DOHH2 (cell line): Measurements from ENCODE around the gene VCL.

Experiments
- H3F3A ChIP-seq: fragments of 200-600 bp; sonication (generic), shearing (Covaris generic); 2 replicates; pipeline ENCODE4 v1.6.0; 2016; ENCODE audit warnings: antibody characterized with exemption, mild to moderate bottlenecking; ENCODE audit not compliant: control insufficient read depth, insufficient read depth
- H3K27ac ChIP-seq: fragments of 200-600 bp; sonication (generic); 2 replicates; pipeline ENCODE4 v1.5.1; 2014; ENCODE audit warnings: low read depth, mild to moderate bottlenecking, low read length, moderate library complexity
- H3K27me3 ChIP-seq: fragments of 200-600 bp; sonication (generic); 2 replicates; pipeline ENCODE4 v1.6.1; 2014; ENCODE audit warnings: mild to moderate bottlenecking, low read length, mixed read lengths; ENCODE audit not compliant: control insufficient read depth
- H3K36me3 ChIP-seq: fragments of 200-600 bp; sonication (generic); 2 replicates; pipeline ENCODE4 v1.6.1; 2014; ENCODE audit warnings: mild to moderate bottlenecking, low read length, moderate library complexity, mixed read lengths; ENCODE audit not compliant: control insufficient read depth
- H3K4me1 ChIP-seq: fragments of 200-600 bp; sonication (generic); 2 replicates; pipeline ENCODE4 v1.6.1; 2014; ENCODE audit warnings: mild to moderate bottlenecking, low read length, mixed read lengths; ENCODE audit not compliant: control insufficient read depth
- H3K4me2 ChIP-seq: fragments of 200-600 bp; sonication (generic); 2 replicates; pipeline ENCODE4 v1.6.0; 2014; ENCODE audit warnings: mild to moderate bottlenecking, low read length, moderate library complexity
- H3K4me3 ChIP-seq: fragments of 200-600 bp; sonication (generic); 2 replicates; pipeline ENCODE4 v1.5.1; 2014; ENCODE audit warnings: mild to moderate bottlenecking, low read length, mixed read lengths
- H3K79me2 ChIP-seq: fragments of 200-600 bp; sonication (generic); 2 replicates; pipeline ENCODE4 v1.6.1; 2014; ENCODE audit warnings: mild to moderate bottlenecking, low read length, mixed read lengths; ENCODE audit not compliant: control insufficient read depth
- H3K9me2 ChIP-seq: fragments of 200-600 bp; sonication (generic); replicated peaks from 2 replicates; pipeline ENCODE4 v1.6.1; 2014; ENCODE audit warnings: mild to moderate bottlenecking, low read length, mixed read lengths; ENCODE audit not compliant: control insufficient read depth
- H3K9me3 ChIP-seq: fragments of 200-600 bp; sonication (generic); 2 replicates; pipeline ENCODE4 v1.6.1; 2014; ENCODE audit warnings: antibody characterized with exemption, low read length, mixed read lengths; ENCODE audit not compliant: control insufficient read depth, insufficient read depth
- H4K20me1 ChIP-seq: fragments of 200-600 bp; sonication (generic); 2 replicates; pipeline ENCODE4 v1.6.0; 2014; ENCODE audit warnings: low read depth, mild to moderate bottlenecking, antibody characterized with exemption, low read length, moderate library complexity; ENCODE audit not compliant: control insufficient read depth, insufficient read depth
- EZH2phosphoT487 ChIP-seq: fragments of 200-600 bp; sonication (generic); IDR thresholded peaks from 2 replicates; pipeline ENCODE4 v1.6.1; 2017; ENCODE audit warnings: borderline replicate concordance, mild to moderate bottlenecking, antibody characterized with exemption, low read length, moderate library complexity, mixed read lengths
- TF ChIP-seq, protein P1 (sequence below): fragments of 200-600 bp; sonication (generic); IDR thresholded peaks from one replicate; pipeline ENCODE4 v1.5.1; 2014; ENCODE audit warnings: antibody characterized with exemption, mild to moderate bottlenecking, low read depth, low read length; ENCODE audit not compliant: poor library complexity, severe bottlenecking

VCL gene

GRCh38 chr10:74032900-74033655 is 35.2 kb downstream of the VCL start:
- peaks cover 41% of the 10 kb centered on the region for H3K79me2 ChIP-seq
- H3K9me2 ChIP-seq = no peaks in the 10 kb centered on the region
- peaks cover 40% of the 10 kb centered on the region for H3K4me1 ChIP-seq
- H3F3A ChIP-seq = peaks cover 12% of the 10 kb centered on the region; the same call in 1 of the 2 replicates
- peaks cover 3% of the 10 kb centered on the region; the same call in 1 of the 2 replicates for H3K36me3 ChIP-seq
- TF ChIP-seq EZH2phosphoT487 = no peak
- TF ChIP-seq, protein P1, sequence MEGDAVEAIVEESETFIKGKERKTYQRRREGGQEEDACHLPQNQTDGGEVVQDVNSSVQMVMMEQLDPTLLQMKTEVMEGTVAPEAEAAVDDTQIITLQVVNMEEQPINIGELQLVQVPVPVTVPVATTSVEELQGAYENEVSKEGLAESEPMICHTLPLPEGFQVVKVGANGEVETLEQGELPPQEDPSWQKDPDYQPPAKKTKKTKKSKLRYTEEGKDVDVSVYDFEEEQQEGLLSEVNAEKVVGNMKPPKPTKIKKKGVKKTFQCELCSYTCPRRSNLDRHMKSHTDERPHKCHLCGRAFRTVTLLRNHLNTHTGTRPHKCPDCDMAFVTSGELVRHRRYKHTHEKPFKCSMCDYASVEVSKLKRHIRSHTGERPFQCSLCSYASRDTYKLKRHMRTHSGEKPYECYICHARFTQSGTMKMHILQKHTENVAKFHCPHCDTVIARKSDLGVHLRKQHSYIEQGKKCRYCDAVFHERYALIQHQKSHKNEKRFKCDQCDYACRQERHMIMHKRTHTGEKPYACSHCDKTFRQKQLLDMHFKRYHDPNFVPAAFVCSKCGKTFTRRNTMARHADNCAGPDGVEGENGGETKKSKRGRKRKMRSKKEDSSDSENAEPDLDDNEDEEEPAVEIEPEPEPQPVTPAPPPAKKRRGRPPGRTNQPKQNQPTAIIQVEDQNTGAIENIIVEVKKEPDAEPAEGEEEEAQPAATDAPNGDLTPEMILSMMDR = no peak
- no peaks in the 10 kb centered on the region for H3K27me3 ChIP-seq
- 0 out of 2 replicates have a peak overlapping the region, but pooled peaks have one; percentile 25 for H3K27ac ChIP-seq
- no peaks in the 10 kb centered on the region for H4K20me1 ChIP-seq
- no peaks in the 10 kb centered on the region for H3K9me3 ChIP-seq
- H3K4me3 ChIP-seq = no peak overlapping the region
- peak overlapping the region; percentile 53 for H3K4me2 ChIP-seq

- Histone ChIP-seq H3K4me2 (peak overlapping the region; percentile 53), H3K9me3 (no peaks in the 10 kb centered on the region), H3K79me2 (peaks cover 38% of the 10 kb centered on the region), H3K4me3 (no peak overlapping the region), H3K27ac (0 out of 2 replicates have a peak overlapping the region, but pooled peaks have one; percentile 25), H3K4me1 (peaks cover 40% of the 10 kb centered on the region), H3K27me3 (no peaks in the 10 kb centered on the region), H3K9me2 (no peaks in the 10 kb centered on the region), H3K36me3 (peaks cover 3% of the 10 kb centered on the region; the same call in 1 of the 2 replicates), H3F3A (peaks cover 12% of the 10 kb centered on the region; the same call in 1 of the 2 replicates), H4K20me1 (no peaks in the 10 kb centered on the region)
- TF ChIP-seq, protein P1 = no peak
- no peak for TF ChIP-seq EZH2phosphoT487
Measured at GRCh38 chr10:74033702-74034101, 35.8 kb downstream of the VCL start.

- no peaks in the 10 kb centered on the region for H3K27me3 ChIP-seq
- peak overlapping the region; percentile 25 for H3K27ac ChIP-seq
- H3K4me1 ChIP-seq = peaks cover 41% of the 10 kb centered on the region
- peak overlapping the region; percentile 21 for H3K4me3 ChIP-seq
- peaks cover 12% of the 10 kb centered on the region; the same call in 1 of the 2 replicates for H3F3A ChIP-seq
- peaks cover 3% of the 10 kb centered on the region; the same call in 1 of the 2 replicates for H3K36me3 ChIP-seq
- no peaks in the 10 kb centered on the region for H4K20me1 ChIP-seq
- H3K9me2 ChIP-seq = no peaks in the 10 kb centered on the region
- TF ChIP-seq EZH2phosphoT487 = no peak
- TF ChIP-seq, protein P1 = no peak
- H3K9me3 ChIP-seq = no peaks in the 10 kb centered on the region
- peaks cover 35% of the 10 kb centered on the region for H3K79me2 ChIP-seq
- H3K4me2 ChIP-seq = peak overlapping the region; percentile 53
Measured at GRCh38 chr10:74034301-74034700, 36.4 kb downstream of the VCL start.
